Prostate gland (tissue), 2 donors: ENCODE results near the gene UNC13C.

Source experiments
- CTCF ChIP-seq, 4 experiments: fragments of 200-600 bp in 2 of 4; fragments of 450-650 bp in 2 of 4; sonication (generic) in 2 of 4; IDR thresholded peaks; 1 replicate in 3 of 4; 2 replicates in 1 of 4; pipeline ENCODE4 v1.5.1; 2016 to 2019; ENCODE audit warnings: antibody characterized with exemption in 4 of 4, mild to moderate bottlenecking in 2 of 4, moderate library complexity in 2 of 4
- POLR2A ChIP-seq: fragments of 450-650 bp; IDR thresholded peaks from one replicate; pipeline ENCODE4 v1.6.1; 2016; ENCODE audit warnings: antibody characterized with exemption, mild to moderate bottlenecking

GRCh38 chr15:54322341-54322740 is 344.1 kb downstream of the UNC13C start:
- TF ChIP-seq CTCF (IDR thresholded peaks at IDR 0.05) (no peak), POLR2A (no peak)
